Fibroblast of the aortic adventitia (primary cell): ENCODE data around the gene FRS3. TPM values are rescaled to one million over a fixed set of nuclear protein-coding genes. Genes with fewer than 3 reads are reported as not detected.
A peak's percentile ranks its signal among the peaks of the same experiment; 100 is the strongest.

ENCODE experiments used
- DNase-seq: peaks from one replicate; pipeline ENCODE4 v3.0.0-alpha.2; 2010; ENCODE audit warnings: low read depth
- H3K4me3 ChIP-seq: 2 replicates; pipeline ENCODE4 v1.5.1; 2011; ENCODE audit warnings: low read depth, mild to moderate bottlenecking, control low read depth, low read length, moderate library complexity
- total RNA-seq: library from RNA; depleted of rRNA; stranded (reverse); fragments of >200 nt; gene quantifications from 2 replicates; pipeline ENCODE4 v1.2.3, GENCODE V29; 2012; ENCODE audit warnings: low replicate concordance
- TF ChIP-seq, protein P1 (sequence below): IDR thresholded peaks from 2 replicates; pipeline ENCODE4 v1.5.1; 2011; ENCODE audit warnings: mild to moderate bottlenecking, low read length, control low read depth, inconsistent platforms; ENCODE audit not compliant: insufficient read depth

Gene FRS3
- total RNA-seq, 1 donor = 1.4 TPM

DNA sequence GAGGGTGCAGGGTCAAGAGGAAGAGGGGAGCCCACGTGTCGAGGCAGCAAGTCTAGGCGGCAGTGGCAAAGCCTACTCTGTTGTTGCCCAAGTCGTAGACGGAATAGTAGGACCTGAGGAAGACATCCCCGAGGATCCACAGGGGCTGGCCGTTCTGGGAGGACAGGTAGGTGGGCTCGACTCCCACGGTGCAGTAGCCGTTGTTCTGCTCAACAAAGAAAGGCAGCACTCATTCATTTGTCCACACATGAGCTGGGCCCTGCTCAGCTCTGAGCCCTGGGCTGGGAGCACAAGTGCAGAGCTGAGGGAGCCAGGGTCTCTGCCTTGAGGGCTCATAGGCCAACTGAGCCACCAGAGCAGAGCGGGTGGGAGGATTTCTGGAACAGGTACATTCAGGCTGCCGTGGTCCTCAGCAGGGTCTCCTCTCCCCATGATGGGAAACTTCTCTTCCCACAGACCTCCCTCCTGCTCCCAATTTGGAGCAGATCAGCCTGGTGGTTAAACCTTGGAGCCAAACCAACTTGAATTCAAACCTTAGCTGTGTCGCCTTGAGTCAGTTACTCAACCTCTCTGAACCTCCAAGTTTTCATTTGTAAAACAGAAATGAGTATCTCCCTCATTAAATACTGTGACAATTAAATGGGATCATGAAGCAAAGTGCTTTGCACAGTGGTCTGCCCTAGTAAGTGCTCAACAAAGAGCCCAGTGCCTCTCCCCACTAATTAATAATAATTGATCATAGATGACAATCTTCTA, 42.7 kb downstream of the FRS3 start:
- H3K4me3 ChIP-seq = no peak overlapping the region
- no peak for DNase-seq
- TF ChIP-seq, protein P1, sequence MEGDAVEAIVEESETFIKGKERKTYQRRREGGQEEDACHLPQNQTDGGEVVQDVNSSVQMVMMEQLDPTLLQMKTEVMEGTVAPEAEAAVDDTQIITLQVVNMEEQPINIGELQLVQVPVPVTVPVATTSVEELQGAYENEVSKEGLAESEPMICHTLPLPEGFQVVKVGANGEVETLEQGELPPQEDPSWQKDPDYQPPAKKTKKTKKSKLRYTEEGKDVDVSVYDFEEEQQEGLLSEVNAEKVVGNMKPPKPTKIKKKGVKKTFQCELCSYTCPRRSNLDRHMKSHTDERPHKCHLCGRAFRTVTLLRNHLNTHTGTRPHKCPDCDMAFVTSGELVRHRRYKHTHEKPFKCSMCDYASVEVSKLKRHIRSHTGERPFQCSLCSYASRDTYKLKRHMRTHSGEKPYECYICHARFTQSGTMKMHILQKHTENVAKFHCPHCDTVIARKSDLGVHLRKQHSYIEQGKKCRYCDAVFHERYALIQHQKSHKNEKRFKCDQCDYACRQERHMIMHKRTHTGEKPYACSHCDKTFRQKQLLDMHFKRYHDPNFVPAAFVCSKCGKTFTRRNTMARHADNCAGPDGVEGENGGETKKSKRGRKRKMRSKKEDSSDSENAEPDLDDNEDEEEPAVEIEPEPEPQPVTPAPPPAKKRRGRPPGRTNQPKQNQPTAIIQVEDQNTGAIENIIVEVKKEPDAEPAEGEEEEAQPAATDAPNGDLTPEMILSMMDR = no peak

DNA sequence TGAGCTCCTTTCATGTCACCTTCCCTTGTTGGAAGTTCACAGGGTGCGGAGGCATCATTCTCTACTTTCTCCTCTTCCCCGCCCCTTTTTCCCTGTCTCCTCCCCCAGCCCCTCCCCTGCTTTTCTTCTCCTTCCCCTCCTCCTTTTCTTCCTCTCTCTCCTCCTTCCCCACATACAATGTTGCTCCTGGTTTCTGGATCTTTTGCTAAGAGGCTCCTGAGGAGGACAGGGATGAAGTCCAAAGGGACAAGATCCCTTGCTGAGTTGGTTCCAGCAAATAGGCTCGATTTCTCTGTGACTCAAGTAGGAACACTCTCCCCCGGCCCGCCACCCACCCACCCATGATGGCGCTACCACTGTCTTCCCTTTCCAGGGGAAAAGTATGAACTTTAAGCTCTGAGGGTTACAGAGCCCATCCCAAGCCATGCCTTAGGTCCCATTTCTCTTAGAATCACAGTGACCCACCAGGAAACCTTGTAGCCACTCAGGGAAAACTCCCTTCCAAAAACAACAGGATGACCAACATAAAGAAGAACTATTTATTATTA, 43.4 kb downstream of the FRS3 start:
- TF ChIP-seq, protein P1 = no peak
- no peak for DNase-seq
- H3K4me3 ChIP-seq = no peak overlapping the region

DNA sequence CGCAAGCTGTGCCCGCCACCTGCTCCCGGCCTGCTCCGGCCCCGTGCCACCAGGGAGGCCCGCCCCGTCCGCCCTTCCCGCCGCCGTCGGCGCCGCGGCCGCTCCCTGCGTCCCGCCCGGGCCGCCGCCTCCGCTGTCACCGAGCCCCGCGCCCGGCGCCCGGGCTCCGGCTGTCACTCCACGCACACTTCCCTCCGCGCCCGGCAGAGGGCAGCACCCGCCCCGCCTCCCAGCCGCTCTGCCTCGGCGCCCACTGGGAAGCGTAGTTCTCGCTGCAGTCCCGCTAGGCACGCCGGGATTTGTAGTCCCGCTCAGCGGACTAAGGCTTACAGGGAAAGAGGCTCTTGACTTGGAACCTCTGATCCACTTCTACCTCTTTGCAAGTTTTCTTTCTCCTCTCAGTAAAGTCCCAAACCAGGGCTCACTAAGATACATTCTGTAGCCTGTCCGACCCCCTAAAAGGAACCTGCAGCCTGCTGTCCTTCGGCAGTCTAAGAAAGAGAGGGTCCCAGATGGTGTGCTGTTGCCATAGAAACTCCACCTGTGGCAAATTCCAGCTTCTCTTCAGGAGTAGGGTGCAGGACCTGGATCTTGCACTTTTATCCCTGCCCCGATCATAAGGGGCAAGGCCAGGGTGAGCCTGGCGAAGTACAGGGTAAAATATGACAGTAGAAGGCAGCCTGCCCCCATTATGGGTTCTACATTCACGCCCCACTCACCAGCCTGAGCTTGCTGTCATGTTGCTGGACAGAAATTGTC, 44.1 kb downstream of the FRS3 start, which contains the start of gene TFEB:
TSS of gene TFEB (minus strand) at position 182 of the 759 bp plus-strand sequence. CDS start 44,395 bp downstream, outside the sequence.
- H3K4me3 ChIP-seq = peak within 1 kb of the TSS; percentile 75
- peak; percentile 89 for DNase-seq
- TF ChIP-seq, protein P1 = peak; percentile 84

DNA sequence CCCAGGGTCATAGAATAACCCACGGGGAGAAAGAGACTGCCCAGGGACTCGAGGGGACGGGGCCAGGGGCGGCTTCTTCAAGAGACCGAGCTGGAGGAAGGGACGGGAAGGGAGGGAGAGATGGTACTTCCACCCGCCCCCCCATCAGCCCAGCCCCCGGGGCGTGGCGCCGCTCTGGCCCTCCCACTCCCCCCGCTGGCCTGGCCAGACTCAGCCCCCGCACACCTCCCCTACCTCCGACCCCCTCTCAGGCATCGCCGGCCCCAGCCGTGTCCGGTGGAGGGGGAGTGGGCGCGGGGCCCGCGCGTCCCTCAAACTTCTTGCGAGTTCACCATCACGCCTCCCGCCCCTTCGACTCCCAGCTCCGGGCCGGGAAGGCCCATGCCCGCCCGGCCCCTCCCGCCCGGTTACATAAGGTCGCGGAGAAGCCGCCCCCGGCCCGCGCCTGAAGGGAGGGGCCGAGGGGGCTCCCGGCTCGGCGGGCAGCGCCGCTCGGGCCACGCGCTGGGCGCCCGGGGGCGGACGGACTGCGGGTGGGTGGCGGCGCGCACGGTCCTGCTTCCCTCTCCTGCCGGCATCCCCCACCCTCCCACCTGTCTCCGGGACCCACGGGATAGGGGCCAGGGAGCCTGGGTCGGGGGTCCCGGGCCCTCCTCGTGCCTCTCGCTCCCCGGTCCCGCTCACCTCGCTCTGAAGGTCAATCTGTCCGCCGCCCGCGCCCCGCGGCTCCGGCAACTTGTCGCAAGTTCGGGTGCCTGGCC, 44.9 kb downstream of the FRS3 start:
- TF ChIP-seq, protein P1 = no peak
- DNase-seq = peak; percentile 65
- peak overlapping the region; percentile 75 for H3K4me3 ChIP-seq

DNA sequence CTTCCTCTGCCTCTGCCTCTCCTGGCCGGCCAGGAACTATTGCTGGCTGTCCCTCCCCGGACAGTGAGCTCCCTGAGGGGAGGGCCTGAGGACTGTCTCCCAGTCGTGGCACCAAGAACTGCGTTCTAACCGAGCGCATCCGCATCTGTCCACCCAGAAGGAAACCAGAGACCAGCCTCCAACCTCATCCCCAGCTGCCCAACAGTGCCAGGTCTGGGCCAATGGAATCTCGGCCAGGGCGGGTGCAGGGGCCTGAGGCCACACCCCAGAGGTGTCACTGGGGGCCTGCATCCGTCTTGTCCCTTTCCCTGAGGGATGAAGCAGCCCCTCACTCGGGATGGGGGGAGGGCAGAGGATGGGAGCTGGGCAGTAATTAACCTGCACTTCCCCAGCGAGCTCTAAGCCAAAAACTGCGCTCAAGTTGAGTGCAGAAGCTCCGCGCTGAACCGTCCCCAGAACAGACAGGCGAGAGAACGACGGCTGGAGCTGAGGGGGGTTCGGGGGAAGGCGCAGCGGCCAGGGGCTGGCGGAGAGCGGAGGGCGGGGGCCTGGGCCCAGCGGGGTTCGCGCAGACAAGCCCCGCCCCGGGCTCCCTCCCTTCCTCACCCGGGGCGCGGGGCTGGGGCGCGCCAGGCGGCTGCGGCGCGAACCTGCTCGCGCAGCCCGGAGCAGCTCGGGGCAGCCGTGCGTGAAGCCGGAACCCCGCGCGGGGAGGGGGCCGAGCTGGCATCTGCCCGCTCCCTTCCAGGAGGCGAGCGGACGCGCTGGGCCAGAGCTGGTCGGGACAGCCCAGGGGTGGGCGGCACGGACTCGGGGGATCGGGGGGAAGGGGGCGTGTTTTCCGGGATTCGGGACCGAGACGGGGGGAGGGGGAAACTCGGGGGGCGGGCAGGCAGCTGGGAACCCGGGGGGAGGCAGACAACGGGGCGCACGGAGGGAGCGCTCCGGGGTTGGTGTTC, 45.7 kb downstream of the FRS3 start:
- DNase-seq = peak; percentile 46
- TF ChIP-seq, protein P1 = no peak

More for the DNA sequence above, 45.7 kb downstream of the FRS3 start:
- peak overlapping the region; percentile 75 for H3K4me3 ChIP-seq
